OCI-LY1 (cell line): ENCODE data around the gene DIAPH3.

ENCODE experiments used
- H2AFZ ChIP-seq: fragments of 200-600 bp; sonication (generic), shearing (Covaris generic); 2 replicates; pipeline ENCODE4 v1.6.0; 2014; ENCODE audit warnings: antibody characterized with exemption, mild to moderate bottlenecking, low read length
- H3F3A ChIP-seq: fragments of 200-600 bp; sonication (generic), shearing (Covaris generic); 2 replicates; pipeline ENCODE4 v1.6.0; 2014; ENCODE audit warnings: mild to moderate bottlenecking, antibody characterized with exemption, low read length, moderate library complexity; ENCODE audit not compliant: insufficient read depth
- H3K27ac ChIP-seq: fragments of 200-600 bp; sonication (generic); 2 replicates; pipeline ENCODE4 v1.5.1; 2014; ENCODE audit warnings: low read length, mixed run types, mild to moderate bottlenecking, low read depth; ENCODE audit not compliant: poor library complexity, severe bottlenecking
- H3K27me3 ChIP-seq: fragments of 200-600 bp; sonication (generic); 2 replicates; pipeline ENCODE4 v1.6.0; 2014; ENCODE audit warnings: antibody characterized with exemption, mild to moderate bottlenecking, low read length, moderate library complexity; ENCODE audit not compliant: insufficient read depth
- H3K36me3 ChIP-seq: fragments of 200-600 bp; sonication (generic); 2 replicates; pipeline ENCODE4 v1.6.1; 2014; ENCODE audit warnings: mild to moderate bottlenecking, antibody characterized with exemption, low read length, moderate library complexity, mixed read lengths; ENCODE audit not compliant: insufficient read depth
- H3K4me1 ChIP-seq: fragments of 200-600 bp; sonication (generic); 2 replicates; pipeline ENCODE4 v1.5.1; 2014; ENCODE audit warnings: mild to moderate bottlenecking, low read length, moderate library complexity; ENCODE audit not compliant: insufficient read depth, severe bottlenecking
- H3K4me2 ChIP-seq: fragments of 200-600 bp; sonication (generic), shearing (Covaris generic); 2 replicates; pipeline ENCODE4 v1.6.1; 2014; ENCODE audit warnings: low read length
- H3K4me3 ChIP-seq: fragments of 200-600 bp; sonication (generic); 2 replicates; pipeline ENCODE4 v1.5.1; 2014; ENCODE audit warnings: low read length, low read depth, mild to moderate bottlenecking, mixed read lengths; ENCODE audit not compliant: poor library complexity, severe bottlenecking
- H3K79me2 ChIP-seq: fragments of 200-600 bp; shearing (Covaris generic); 2 replicates; pipeline ENCODE4 v1.6.1; 2016; ENCODE audit warnings: mixed run types, low read length, mixed read lengths; ENCODE audit not compliant: insufficient read depth
- H3K9ac ChIP-seq: fragments of 200-600 bp; sonication (generic), shearing (Covaris generic); 2 replicates; pipeline ENCODE4 v1.6.1; 2014; ENCODE audit warnings: mild to moderate bottlenecking, low read length, mixed read lengths
- H3K9me2 ChIP-seq: fragments of 200-600 bp; sonication (generic), shearing (Covaris generic); 2 replicates; pipeline ENCODE4 v1.6.1; 2014; ENCODE audit warnings: low read depth, mild to moderate bottlenecking, low read length, mixed read lengths
- H3K9me3 ChIP-seq: fragments of 200-600 bp; shearing (Covaris generic); 2 replicates; pipeline ENCODE4 v1.6.1; 2014; ENCODE audit warnings: low read length, mixed read lengths
- H4K20me1 ChIP-seq: fragments of 200-600 bp; sonication (generic), shearing (Covaris generic); 2 replicates; pipeline ENCODE4 v1.6.0; 2016; ENCODE audit warnings: mild to moderate bottlenecking, low read length; ENCODE audit not compliant: insufficient read depth
- CTCF ChIP-seq: fragments of 200-600 bp; sonication (generic), shearing (Covaris generic); IDR thresholded peaks from 2 replicates; pipeline ENCODE4 v1.5.1; 2017; ENCODE audit warnings: mild to moderate bottlenecking, antibody characterized with exemption, low read length, moderate library complexity, mixed read lengths
- EZH2 ChIP-seq: fragments of 200-600 bp; sonication (generic), shearing (Covaris generic); IDR thresholded peaks from 2 replicates; pipeline ENCODE4 v1.8.0; 2017; ENCODE audit warnings: borderline replicate concordance, mixed run types, mild to moderate bottlenecking, antibody characterized with exemption, low read length, moderate library complexity, mixed read lengths

DIAPH3 gene

GRCh38 chr13:59715611-59716010, 448.1 kb downstream of the DIAPH3 start:
- no peaks in the 10 kb centered on the region for H3K4me1 ChIP-seq
- H3K79me2 ChIP-seq: no peaks in the 10 kb centered on the region
- no peaks in the 10 kb centered on the region for H3K9me2 ChIP-seq
- H2AFZ ChIP-seq: no peak overlapping the region
- no peaks in the 10 kb centered on the region for H3K27me3 ChIP-seq
- H3K9ac ChIP-seq: no peak overlapping the region
- TF ChIP-seq CTCF (no peak), EZH2 (no peak)
- no peak overlapping the region for H3K4me2 ChIP-seq
- no peaks in the 10 kb centered on the region for H3K36me3 ChIP-seq
- no peaks in the 10 kb centered on the region for H3K9me3 ChIP-seq
- no peak overlapping the region for H3K4me3 ChIP-seq
- no peaks in the 10 kb centered on the region for H4K20me1 ChIP-seq
- no peaks in the 10 kb centered on the region for H3F3A ChIP-seq
- H3K27ac ChIP-seq: no peak overlapping the region

GRCh38 chr13:59710996-59711701, 452.6 kb downstream of the DIAPH3 start:
- H4K20me1 ChIP-seq: no peaks in the 10 kb centered on the region
- TF ChIP-seq EZH2 (no peak), CTCF (no peak)
- H3K4me1 ChIP-seq: no peaks in the 10 kb centered on the region
- no peak overlapping the region for H3K4me2 ChIP-seq
- no peaks in the 10 kb centered on the region for H3K79me2 ChIP-seq
- H3K9ac ChIP-seq: no peak overlapping the region
- no peaks in the 10 kb centered on the region for H3K9me3 ChIP-seq
- no peak overlapping the region for H3K27ac ChIP-seq
- no peak overlapping the region for H3K4me3 ChIP-seq
- H3K27me3 ChIP-seq: no peaks in the 10 kb centered on the region
- no peaks in the 10 kb centered on the region for H3K9me2 ChIP-seq
- H3F3A ChIP-seq: no peaks in the 10 kb centered on the region
- no peaks in the 10 kb centered on the region for H3K36me3 ChIP-seq
- H2AFZ ChIP-seq: no peak overlapping the region

GRCh38 chr13:59710416-59710815, 453.3 kb downstream of the DIAPH3 start:
- Histone ChIP-seq H3K9me3 (no peaks in the 10 kb centered on the region), H3K4me1 (no peaks in the 10 kb centered on the region), H3K4me2 (no peak overlapping the region), H3K79me2 (no peaks in the 10 kb centered on the region), H2AFZ (no peak overlapping the region), H3K9ac (no peak overlapping the region), H4K20me1 (no peaks in the 10 kb centered on the region), H3K27ac (no peak overlapping the region), H3K4me3 (no peak overlapping the region), H3F3A (no peaks in the 10 kb centered on the region), H3K36me3 (no peaks in the 10 kb centered on the region), H3K27me3 (no peaks in the 10 kb centered on the region), H3K9me2 (no peaks in the 10 kb centered on the region)
- TF ChIP-seq CTCF: no peak
- no peak for TF ChIP-seq EZH2
